Stimulated activated CD8-positive, alpha-beta memory T cell treated with anti-CD3 and anti-CD28 coated beads, Interleukin-7, amount 100 ng/mL, for 24 hours (primary cell): Measurements from ENCODE around the gene TNFRSF12A.

Experiments used
- DNase-seq: peaks from one replicate; pipeline ENCODE4 v3.0.0-alpha.2; 2020; ENCODE audit warnings: low read depth

Gene TNFRSF12A, protein sequence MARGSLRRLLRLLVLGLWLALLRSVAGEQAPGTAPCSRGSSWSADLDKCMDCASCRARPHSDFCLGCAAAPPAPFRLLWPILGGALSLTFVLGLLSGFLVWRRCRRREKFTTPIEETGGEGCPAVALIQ

DNA sequence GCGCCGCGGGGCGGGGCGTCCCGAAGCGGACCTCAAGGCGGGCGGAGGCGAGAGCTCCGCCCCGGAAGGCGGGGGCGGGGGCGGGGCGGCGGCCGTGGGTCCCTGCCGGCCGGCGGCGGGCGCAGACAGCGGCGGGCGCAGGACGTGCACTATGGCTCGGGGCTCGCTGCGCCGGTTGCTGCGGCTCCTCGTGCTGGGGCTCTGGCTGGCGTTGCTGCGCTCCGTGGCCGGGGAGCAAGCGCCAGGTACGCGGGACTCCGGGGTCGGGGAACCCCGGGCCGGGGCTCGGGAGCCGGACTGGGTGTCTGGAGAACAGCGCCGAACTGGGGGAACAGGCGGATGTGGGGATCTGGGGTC is at the start of gene TNFRSF12A:
Gene TNFRSF12A, plus strand, starts transcription at position 122 of the 357 bp plus-strand sequence. Its CDS starts 30 bp downstream, at position 152.
- DNase-seq = no peak

DNA sequence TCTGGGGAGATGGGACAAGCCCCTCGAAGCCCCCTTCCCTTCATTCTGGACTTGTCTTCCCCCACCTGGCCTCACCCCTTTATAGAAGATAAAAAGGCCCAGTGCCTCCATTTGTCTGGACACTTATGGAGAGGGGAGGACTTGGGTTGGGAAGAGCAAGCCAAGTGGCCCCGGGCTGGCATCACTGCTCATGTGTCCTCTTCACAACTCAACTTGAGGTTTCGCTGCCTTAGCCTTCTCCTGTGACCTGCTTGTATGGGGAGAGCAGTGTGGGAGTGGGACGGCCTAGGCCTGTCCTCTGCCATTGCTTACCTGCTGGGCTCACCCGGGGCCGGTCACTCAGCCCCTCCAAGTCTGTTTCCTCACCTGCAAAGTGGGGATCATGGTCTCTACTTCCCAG is 49.6 kb upstream of the TNFRSF12A start:
- DNase-seq = no peak

DNA sequence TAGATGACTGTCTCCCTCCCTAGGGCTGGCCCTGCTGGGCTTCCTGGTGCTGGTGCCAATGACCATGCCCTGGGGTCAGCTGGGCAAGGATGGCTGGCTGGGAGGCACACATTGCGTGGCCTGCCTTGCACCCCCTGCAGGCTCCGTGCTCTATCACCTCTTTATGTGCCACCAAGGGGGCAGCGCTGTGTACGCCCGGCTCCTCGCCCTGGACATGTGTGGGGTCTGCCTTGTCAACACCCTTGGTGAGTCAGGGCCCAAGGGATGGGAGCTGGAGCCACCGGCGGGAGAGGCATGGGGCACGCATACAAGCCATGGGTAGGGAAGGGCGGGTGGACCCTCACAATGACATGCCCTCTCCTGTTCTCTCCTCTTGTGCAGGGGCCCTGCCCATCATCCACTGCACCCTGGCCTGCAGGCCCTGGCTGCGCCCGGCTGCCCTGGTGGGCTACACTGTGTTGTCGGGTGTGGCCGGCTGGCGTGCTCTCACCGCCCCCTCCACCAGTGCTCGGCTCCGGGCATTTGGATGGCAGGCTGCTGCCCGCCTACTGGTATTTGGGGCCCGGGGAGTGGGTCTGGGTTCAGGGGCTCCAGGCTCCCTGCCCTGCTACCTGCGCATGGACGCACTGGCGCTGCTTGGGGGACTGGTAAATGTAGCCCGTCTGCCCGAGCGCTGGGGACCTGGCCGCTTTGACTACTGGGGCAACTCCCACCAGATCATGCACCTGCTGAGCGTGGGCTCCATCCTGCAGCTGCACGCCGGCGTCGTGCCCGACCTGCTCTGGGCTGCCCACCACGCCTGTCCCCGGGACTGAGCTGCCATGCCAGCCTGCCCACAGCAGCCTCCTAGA is 48.8 kb upstream of the TNFRSF12A start:
- DNase-seq = no peak

DNA sequence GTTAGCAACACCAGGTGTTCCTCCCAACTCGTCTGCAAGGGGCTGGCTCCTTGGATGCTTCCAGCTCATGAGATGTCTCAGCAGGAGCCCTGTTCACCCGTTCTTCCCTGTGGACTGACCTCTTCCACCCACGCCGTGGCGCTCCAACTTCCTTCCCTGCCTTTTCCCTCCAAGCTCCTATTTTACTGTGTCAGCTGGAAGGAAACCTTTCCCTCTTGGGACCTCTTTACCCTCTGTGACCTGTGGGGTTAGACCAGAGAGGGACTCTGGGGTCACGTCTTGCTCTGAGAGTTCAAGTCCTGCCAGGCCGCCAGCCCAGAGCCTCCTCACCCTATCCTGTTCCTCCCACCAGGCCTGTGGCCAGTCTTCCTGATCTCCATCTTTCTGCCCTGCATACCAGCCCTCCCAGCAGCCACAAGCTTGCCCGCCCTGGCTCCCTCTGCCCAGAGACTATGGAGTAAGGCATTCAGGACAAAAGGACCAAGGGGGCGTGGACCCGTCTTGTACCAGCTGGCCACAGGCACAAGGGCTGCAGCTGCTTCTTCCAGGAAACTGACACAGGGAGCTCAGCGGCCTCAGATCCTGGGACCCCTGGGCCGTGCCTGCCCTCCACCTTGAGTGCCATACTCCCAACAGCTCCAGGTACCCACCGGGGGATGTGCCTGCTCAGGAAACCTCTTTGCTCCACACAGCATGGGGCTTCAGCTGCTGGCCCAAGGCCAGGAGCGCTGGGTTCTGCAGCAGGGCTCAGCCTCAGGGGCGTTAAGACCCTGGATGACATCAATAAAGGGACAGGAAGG is 48.0 kb upstream of the TNFRSF12A start:
- DNase-seq = no peak

DNA sequence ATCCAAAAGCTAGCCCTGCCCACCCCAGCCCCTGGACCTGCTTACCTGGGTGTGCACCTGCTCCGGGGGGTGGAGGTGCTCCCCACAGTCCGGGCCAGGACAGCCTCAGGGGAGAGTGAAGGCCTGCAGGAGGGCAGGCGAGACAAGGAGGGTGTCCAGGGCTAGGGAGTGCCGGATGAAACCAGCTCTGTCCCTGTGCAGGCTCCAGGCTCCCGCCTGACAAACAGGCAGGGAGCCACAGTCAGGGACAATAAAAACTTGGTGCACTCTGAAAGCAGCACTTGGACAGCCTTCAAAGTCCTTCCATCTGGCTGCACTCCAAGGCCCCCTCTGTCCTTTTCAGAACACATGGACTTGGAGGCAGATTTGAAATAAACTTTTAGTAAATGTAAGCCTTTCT is 47.1 kb upstream of the TNFRSF12A start:
- DNase-seq = no peak

DNA sequence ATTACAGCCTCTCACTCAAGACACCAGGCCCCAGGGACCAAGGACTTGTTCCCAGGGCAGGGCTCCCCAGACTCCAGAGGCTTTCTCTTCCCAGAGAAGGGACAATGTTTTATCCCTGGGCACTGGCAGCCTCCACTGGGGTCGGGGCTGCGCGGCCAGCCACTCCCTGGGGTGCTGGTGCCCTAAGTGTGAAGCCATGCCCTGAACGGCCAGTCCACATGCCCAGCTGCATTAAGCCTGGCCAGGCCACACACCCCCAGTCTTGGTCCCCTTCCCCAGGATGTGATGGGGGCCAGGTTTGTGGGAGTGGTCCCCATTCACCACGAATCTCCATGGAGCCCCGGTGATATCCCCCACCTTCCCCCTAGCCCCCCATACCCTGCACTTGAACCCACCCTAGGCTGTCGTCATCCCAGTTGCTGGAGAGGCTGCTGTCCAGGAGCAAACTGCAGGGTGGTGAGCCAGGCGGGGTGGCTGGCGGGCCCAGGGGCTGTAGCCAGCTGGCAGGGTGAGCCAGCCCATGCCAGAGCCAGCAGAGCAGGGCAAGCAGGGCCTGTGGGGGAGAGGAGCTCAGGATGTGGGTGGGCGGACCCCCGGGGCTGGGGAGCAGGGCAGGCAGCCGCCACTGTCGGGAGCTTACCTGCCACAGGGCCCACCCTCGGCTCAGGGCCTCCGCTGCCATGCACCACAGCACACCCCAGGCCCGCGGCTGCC is 46.4 kb upstream of the TNFRSF12A start:
- no peak for DNase-seq

DNA sequence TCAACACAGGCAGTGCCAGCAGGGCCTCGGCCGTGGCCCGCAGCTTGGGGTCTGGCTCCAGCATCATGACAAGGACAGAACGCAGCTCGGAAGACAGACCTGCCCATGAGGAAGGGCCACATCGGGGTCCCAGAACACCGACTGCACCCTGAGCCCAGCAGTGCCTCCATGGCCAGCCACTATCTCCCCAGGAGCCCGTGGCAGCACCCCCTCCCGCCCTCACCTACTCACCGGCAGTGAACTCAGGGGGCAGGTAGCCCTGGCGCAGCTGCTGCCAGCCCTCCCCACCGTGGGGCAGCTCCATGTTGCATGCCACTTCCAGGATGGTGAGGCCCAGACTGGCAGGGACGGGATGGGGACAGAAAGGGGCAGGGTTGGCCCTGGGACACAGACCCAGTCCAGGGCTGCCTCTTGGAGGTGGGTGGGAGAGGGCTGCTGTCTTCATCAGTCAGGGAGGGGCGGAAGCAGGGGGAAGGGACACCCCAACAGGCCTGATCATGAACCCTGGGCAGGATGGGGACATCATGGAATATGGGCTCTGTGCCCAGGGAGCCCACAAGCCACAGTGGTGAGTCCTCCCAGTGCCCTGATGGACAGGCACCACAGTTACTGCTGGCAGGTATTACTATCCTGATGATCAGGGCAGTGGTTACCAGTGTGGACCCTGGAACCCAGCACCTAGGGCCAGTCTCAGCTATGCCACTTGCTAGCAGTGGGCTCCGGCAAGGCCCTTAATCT is 45.7 kb upstream of the TNFRSF12A start:
- no peak for DNase-seq

DNA sequence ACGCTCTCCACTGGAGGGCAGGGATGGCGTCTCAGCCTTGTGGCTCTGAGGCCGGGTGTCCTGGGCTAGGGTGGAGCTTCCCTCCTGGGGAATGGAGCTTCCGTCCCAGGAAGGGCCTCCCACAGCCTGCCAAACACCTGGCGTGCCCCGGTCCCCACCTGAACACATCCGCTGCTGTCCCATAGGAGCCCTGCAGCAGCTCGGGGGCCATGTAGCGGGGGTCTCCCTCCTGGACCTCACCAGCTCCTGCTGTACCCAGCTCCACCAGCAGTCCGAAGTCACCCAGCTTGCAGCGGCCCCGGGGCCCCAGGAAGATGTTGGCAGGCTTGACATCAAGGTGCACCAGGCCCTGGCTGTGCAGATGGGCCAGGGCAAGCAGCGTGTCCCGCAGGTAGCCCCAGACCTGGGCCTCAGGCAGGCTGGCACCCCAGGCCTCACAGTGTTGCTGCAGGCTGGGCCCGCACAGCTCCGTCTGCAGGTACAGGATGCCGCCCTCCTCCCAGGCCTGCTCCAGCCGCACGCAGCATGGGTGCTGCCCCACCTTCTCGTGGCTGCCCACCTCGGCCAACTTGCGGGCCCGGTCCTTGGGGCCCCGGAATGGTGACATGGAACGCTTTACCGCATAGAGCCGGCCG is 44.9 kb upstream of the TNFRSF12A start:
- no peak for DNase-seq

DNA sequence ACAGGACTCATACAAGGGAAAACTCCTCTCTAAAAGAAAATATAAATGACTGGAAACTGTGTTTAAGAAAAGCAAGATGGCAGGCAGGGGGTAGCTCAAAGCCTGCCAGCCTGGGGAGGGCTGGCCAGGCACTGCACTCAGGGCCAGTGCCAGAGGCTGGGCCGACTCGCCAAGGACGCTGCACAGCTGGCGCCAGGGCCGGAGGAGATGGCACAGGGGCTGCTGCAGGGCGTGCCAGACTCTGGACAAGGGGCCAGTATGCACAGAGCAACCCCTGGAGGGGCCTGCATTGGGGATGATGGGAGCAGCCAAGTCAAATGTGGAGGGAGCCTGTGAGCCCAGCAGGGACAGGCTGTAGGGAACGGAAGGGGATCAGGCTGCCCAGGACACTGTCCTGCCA is 44.0 kb upstream of the TNFRSF12A start:
- no peak for DNase-seq

DNA sequence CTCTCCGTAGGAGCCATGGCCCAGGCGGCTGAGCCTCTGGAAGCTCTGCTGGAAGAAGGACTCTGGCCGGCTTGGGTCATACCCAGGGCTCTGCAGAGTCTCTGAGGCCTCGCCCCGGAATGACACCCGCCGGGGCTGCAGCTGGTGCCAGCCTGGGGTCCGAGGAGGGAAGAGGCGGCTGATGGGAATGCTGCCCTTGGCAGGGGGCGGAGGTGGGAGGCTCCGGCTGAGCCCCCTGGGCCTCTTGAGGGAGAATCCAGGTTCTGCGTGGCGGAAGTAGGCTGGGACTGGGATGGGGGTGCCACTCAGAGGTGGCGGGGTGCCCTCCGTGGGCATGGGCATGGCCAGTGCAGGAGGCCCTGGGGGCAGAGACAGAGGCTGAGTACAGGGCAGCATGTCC is 43.5 kb upstream of the TNFRSF12A start:
- no peak for DNase-seq

DNA sequence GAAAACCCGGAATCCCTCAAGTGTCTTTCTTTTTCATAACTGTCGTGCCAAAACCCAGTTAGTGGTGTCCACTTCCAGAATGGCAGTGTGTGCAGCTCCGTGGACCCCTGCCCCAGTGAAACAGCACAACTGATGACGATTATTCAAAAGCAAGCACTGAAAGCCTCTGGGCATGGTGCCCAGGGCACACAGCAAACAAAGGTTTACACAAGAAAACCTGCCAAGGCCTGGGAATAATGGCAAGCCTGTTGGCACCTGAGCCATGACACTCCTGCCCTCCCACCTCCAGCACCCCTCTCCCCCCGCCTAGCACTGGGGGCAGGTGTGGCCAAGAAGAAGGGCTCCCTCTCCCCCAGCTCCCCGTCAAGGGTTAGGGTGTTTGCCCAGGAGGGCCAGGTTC is 42.7 kb upstream of the TNFRSF12A start:
- no peak for DNase-seq

DNA sequence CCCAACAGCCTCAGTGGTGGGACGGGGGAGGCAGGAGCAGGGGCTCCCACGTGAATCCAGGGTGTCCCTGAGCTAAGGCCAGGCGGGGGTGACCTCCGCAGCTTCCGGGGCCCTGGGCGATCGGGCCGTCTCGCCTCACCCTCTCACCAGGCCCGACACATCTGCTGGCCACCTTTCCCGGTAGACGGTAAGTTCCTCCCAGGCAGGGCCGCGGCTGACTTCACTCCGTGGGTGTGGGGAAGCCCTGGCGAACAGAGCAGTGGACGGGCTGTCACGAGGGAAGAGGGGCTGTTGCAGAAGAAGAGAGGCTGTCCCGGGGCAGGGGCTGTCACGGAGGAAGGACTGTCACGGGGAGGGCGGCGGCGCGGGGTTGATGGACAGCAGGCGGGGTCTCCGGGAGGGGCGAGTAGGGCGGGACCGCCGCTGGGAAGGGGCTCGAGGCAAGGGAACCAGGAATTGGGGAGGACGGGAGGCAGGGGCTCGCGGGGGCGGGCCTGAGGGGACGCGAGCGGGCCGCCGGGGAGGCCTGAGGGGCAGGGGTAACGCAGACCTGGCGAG is 40.4 kb upstream of the TNFRSF12A start:
- no peak for DNase-seq

DNA sequence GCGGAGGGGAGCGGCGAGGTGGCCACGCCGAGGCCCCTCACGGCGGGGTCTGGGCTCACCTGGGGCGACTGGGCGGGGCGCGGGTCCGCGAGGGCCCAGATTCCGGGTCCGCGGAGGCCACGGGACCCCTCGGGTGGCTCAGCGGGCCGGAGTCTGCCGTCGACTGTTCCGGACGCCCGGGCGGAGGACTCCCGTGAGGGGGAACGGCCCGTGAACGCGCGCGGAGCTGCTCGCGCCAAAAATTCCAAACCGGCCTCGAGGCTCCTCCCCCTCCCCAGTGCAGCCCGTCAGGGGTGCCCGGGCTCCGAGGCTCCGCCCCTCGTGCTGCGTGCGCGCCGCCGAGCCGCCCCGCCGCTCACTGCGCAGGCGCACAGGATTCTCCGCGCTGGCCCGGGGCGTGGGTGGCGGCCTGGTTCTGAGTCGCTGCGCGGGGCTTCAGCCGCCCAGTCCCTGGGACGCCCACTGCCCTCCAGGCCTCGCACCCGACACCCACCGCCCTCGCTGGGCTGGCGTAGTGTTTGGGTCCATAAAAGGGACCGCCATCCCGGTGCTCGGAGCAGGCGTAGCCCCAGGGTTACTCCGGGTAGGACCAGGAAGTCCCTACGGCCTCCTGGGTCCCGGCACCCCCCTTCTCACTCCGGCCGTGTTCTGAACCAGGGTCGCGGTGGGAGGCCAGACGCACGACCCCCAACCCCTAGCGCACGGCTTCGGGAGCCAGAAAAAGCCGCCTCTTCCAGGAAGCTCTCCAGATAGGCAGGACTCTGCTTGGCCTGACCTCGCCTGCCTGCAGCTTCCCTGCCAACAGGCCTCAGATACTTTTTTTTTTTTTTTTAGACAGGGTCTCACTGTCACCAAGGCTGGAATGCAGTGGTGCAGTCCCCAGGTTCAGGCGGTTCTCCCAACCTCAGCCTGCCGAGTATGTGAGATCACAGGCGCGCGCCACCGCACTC is 39.7 kb upstream of the TNFRSF12A start, which contains the start of gene PKMYT1:
Gene PKMYT1, minus strand, starts transcription at position 220 of the 950 bp plus-strand sequence. CDS start 789 bp downstream, outside the sequence.
- DNase-seq = peak; percentile 89

DNA sequence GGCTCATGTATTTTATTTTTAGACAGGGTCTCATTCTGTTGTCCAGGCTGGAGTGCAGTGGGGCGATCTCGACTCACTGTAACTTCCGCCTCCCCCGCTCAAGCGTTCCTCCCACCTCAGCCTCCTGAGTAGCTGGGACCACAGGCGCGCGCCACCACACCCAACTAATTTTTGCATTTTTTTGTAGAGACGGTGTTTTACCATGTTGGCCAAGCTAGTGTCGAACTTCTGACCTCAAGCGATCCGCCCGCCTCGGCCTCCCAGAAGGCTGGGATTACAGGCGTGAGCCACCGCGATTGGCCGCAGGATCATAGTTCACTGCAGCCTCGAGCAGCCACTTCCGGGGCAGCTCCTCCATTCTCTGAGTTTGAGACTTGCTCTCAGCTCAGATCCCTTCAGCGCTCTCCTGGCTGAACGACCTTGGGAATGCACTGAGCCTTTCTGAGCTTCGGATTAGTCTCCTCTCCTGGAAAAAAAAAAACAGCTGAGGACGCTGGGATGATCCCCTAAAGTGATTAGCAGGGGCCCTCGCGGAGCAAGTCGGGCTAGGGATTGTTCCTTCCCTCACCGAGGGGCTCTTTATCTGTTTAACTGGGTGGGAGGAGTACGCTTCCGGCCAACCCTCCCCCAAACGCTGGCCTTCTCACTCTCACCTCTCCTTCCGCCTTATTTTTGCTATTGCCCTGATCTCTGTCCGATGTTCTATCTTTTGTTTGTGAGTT is 38.8 kb upstream of the TNFRSF12A start:
- DNase-seq = no peak

DNA sequence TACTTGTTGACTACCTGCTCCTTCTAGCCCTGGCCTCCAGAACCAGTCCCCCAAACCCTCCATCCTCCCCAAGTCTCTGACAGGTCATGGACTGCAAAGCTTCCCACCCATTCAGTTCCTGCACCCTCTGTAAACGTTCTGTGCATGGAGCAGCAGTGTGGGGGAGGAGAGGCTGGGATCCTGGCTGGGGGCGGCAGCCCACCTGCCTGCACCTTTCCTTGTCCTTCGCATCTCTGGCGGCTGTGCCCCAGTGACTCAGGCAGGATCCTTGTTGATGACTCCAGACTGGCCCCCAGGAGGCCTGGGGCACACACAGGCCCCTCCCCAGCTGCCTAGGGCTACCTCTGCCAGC is 38.3 kb upstream of the TNFRSF12A start:
- no peak for DNase-seq

DNA sequence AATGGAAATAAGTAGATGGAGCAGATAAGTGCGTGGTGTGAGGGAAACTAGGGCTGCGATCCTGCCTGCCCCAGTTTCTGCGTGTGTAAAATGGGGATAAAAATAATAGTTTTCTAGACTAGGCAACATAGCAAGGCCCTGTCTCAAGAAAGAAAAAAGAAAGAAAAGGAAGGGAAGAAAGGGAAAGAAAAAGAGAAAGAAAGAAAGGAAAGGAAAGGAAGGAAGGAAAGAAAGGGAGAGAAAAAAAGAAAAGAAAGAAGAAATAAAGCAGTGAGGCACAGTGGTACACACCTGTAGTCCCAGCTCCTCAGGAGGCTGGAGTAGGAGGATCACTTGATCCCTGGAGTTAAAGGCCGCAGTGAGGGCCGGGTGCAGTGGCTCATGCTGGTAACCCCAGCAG is 37.8 kb upstream of the TNFRSF12A start:
- no peak for DNase-seq

DNA sequence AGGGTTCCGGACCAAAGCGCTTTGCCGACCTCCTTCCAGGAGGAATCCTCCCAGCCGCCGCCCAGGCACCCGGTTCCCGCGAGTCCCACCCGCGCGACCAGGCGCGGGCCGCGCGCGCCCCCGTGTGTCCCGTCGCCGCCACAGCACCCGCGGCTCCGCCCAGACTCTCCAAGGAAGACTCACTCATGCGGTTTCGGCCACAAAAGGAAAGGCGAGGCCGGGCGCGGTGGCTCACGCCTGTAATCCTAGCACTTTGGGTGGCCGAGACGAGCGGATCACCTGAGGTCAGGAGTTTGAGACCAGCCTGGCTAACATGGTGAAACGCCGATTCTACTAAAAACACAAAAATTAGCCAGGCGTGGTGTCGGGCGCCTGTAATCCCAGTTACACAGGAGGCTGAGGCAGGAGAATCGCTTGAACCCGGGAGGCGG is 36.4 kb upstream of the TNFRSF12A start:
- peak; percentile 51 for DNase-seq

DNA sequence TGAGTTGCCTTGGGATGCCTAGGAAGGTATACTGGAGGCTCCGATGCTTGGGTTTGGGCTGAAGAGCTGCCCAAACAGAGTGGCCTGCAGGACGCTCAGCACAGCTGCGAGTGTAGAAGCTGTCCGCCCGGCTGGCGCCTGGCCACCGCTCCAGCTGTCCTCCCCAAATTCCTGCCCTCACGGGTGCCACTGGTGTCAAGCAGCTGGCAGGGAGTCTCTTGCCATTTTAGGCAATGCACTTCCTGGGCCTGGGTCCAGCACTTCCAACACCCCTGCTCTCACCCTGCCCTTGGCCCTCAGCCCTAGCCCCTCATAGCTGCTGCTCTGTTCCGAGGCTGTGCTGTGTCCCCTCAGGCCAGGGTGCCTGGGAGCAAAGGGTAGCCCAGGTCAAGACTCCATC is 34.7 kb upstream of the TNFRSF12A start:
- no peak for DNase-seq

DNA sequence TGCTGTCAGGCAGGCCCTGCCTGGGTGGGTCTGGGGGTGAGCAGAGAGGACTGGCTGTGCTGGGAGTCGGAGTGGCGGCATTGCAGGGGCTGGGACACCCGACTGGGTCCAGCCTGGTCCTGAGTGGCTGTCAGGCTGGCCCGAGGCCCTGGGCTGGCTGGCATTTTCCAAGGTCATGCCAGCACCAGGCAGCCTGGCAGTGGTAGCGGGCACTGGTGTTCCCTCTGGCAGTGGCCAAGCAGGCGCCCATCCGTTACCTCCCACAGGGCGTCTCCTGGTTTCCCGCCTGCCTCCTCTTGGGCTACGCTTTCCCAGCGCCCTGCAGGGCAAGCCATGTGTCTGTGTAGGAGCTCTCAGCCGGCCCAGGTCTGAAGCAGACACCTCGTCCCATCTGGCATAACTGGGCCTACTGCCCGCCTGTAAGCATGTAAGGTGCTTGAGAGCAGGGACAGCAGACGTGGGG is 34.2 kb upstream of the TNFRSF12A start:
- DNase-seq = no peak
